ENCODE data around the gene CBX6.
A peak's percentile ranks its signal among the peaks of the same experiment; 100 is the strongest.

Gene CBX6

GRCh38 chr22:38874529-38875222 is 2.7 kb upstream of the CBX6 start:
- no peak overlapping the region for H3K4me3 ChIP-seq (ENCODE audit: low read length)
- no peak for DNase-seq (ENCODE audit: low read depth, low spot score)

GRCh38 chr22:38873469-38874411 is 1.7 kb upstream of the CBX6 start:
- no peak overlapping the region for H3K4me3 ChIP-seq (ENCODE audit: low read length)
- DNase-seq (ENCODE audit: low read depth, low spot score), result no peak

- no peak for DNase-seq (ENCODE audit: low read depth, low spot score)
- peak overlapping the region; percentile 64 for H3K4me3 ChIP-seq (ENCODE audit: low read length)
These were observed 824 bp upstream of the CBX6 start for GRCh38 chr22:38872831-38873248.

GRCh38 chr22:38871360-38872171 is 450 bp downstream of the CBX6 start:
- DNase-seq (ENCODE audit: low read depth, low spot score), result no peak
- peak overlapping the region; percentile 70 for H3K4me3 ChIP-seq (ENCODE audit: low read length)

- no peak for DNase-seq (ENCODE audit: low read depth, low spot score)
- peak overlapping the region; percentile 70 for H3K4me3 ChIP-seq (ENCODE audit: low read length)
These were observed 1.1 kb downstream of the CBX6 start for GRCh38 chr22:38870791-38871359.

- peak; percentile 76 for DNase-seq (ENCODE audit: low read depth, low spot score)
- peak overlapping the region; percentile 70 for H3K4me3 ChIP-seq (ENCODE audit: low read length)
These were observed 1.7 kb downstream of the CBX6 start for GRCh38 chr22:38870312-38870741.

- DNase-seq (ENCODE audit: low read depth, low spot score), result no peak
- H3K4me3 ChIP-seq (ENCODE audit: low read length), result no peak overlapping the region
These were observed 2.4 kb downstream of the CBX6 start for GRCh38 chr22:38869663-38870062.

- H3K4me3 ChIP-seq (ENCODE audit: low read length), result no peak overlapping the region
- peak; percentile 45 for DNase-seq (ENCODE audit: low read depth, low spot score)
These were observed 3.1 kb downstream of the CBX6 start for GRCh38 chr22:38868886-38869381.

- no peak overlapping the region for H3K4me3 ChIP-seq (ENCODE audit: low read length)
- DNase-seq (ENCODE audit: low read depth, low spot score), result no peak
These were observed 3.7 kb downstream of the CBX6 start for GRCh38 chr22:38868286-38868721.

- DNase-seq (ENCODE audit: low read depth, low spot score), result no peak
- no peak overlapping the region for H3K4me3 ChIP-seq (ENCODE audit: low read length)
These were observed 4.3 kb downstream of the CBX6 start for GRCh38 chr22:38867471-38868285.

GRCh38 chr22:38867124-38867455 is 4.9 kb downstream of the CBX6 start:
- DNase-seq (ENCODE audit: low read depth, low spot score), result no peak
- no peak overlapping the region for H3K4me3 ChIP-seq (ENCODE audit: low read length)

GRCh38 chr22:38866399-38867123 is 5.5 kb downstream of the CBX6 start:
- no peak overlapping the region for H3K4me3 ChIP-seq (ENCODE audit: low read length)

GRCh38 chr22:38866024-38866398 is 6.0 kb downstream of the CBX6 start:
- H3K4me3 ChIP-seq (ENCODE audit: low read length), result no peak overlapping the region

More at GRCh38 chr22:38866399-38867123, 5.5 kb downstream of the CBX6 start:
- DNase-seq (ENCODE audit: low read depth, low spot score), result no peak

GRCh38 chr22:38865201-38866023 is 6.6 kb downstream of the CBX6 start:
- no peak for DNase-seq (ENCODE audit: low read depth, low spot score)
- H3K4me3 ChIP-seq (ENCODE audit: low read length), result no peak overlapping the region

More at GRCh38 chr22:38866024-38866398, 6.0 kb downstream of the CBX6 start:
- no peak for DNase-seq (ENCODE audit: low read depth, low spot score)

GRCh38 chr22:38864361-38865191 is 7.4 kb downstream of the CBX6 start:
- DNase-seq (ENCODE audit: low read depth, low spot score), result no peak
- H3K4me3 ChIP-seq (ENCODE audit: low read length), result no peak overlapping the region

Measured in Jurkat, Clone E6-1 (cell line).